ENCODE measurements around the gene SVBP. TPM values are rescaled to one million over a fixed set of nuclear protein-coding genes. Genes with fewer than 3 reads are reported as not detected.

The SVBP gene
- total RNA-seq, 1 experiment from 2014 or later, result 19.7 TPM

- DNase-seq (ENCODE audit: low read depth), result no peak
These were observed 10.6 kb downstream of the SVBP start for GRCh38 chr1:42806593-42806992.

- DNase-seq (ENCODE audit: low read depth), result no peak
These were observed 11.0 kb downstream of the SVBP start for GRCh38 chr1:42806171-42806570.

- DNase-seq (ENCODE audit: low read depth), result no peak
These were observed 15.2 kb downstream of the SVBP start for GRCh38 chr1:42801832-42802473.

- DNase-seq (ENCODE audit: low read depth), result no peak
These were observed 19.2 kb downstream of the SVBP start for GRCh38 chr1:42797979-42798378.

GRCh38 chr1:42797414-42797813 lies 19.8 kb downstream of the SVBP start:
- no peak for DNase-seq (ENCODE audit: low read depth)

GRCh38 chr1:42793824-42794223 lies 23.4 kb downstream of the SVBP start:
- DNase-seq (ENCODE audit: low read depth), result peak; percentile 30

- DNase-seq (ENCODE audit: low read depth), result no peak
These were observed 29.2 kb downstream of the SVBP start for GRCh38 chr1:42788021-42788420.

GRCh38 chr1:42786097-42786496 lies 31.1 kb downstream of the SVBP start:
- DNase-seq (ENCODE audit: low read depth), result no peak

- no peak for DNase-seq (ENCODE audit: low read depth)
These were observed 32.1 kb downstream of the SVBP start, which contains the start of gene TMEM269 for GRCh38 chr1:42784946-42785693. TMEM269 (plus strand) TSS chr1:42784991; CDS start chr1:42789894, 4,903 bp downstream.

GRCh38 chr1:42784547-42784945 lies 32.7 kb downstream of the SVBP start:
- DNase-seq (ENCODE audit: low read depth), result no peak

- no peak for DNase-seq (ENCODE audit: low read depth)
These were observed 34.1 kb downstream of the SVBP start for GRCh38 chr1:42783092-42783491.

- no peak for DNase-seq (ENCODE audit: low read depth)
These were observed 37.0 kb downstream of the SVBP start for GRCh38 chr1:42780176-42780575.

- DNase-seq (ENCODE audit: low read depth), result no peak
These were observed 37.5 kb downstream of the SVBP start for GRCh38 chr1:42779725-42780124.

- DNase-seq (ENCODE audit: low read depth), result peak; percentile 25
These were observed 39.3 kb downstream of the SVBP start for GRCh38 chr1:42777852-42778251.

GRCh38 chr1:42776502-42776901 lies 40.7 kb downstream of the SVBP start:
- DNase-seq (ENCODE audit: low read depth), result no peak

- DNase-seq (ENCODE audit: low read depth), result no peak
These were observed 42.2 kb downstream of the SVBP start for GRCh38 chr1:42774928-42775526.

GRCh38 chr1:42773420-42773819 lies 43.8 kb downstream of the SVBP start:
- no peak for DNase-seq (ENCODE audit: low read depth)

GRCh38 chr1:42769811-42770210 lies 47.4 kb downstream of the SVBP start:
- no peak for DNase-seq (ENCODE audit: low read depth)

- DNase-seq (ENCODE audit: low read depth), result no peak
These were observed 49.0 kb downstream of the SVBP start for GRCh38 chr1:42768172-42768571.

- no peak for DNase-seq (ENCODE audit: low read depth)
These were observed 49.6 kb downstream of the SVBP start for GRCh38 chr1:42767510-42768000.

- peak; percentile 98 for DNase-seq (ENCODE audit: low read depth)
These were observed 50.3 kb downstream of the SVBP start, which contains the start of the genes C1orf50 and P3H1 for GRCh38 chr1:42766741-42767509. C1orf50 (plus strand) TSS chr1:42767249; CDS start chr1:42767312, 63 bp downstream. P3H1 (minus strand) TSS chr1:42767028; CDS start chr1:42766971, 57 bp downstream.
